ENCODE data around the gene LRRC28. TPM values are rescaled to one million over a fixed set of nuclear protein-coding genes. Genes with fewer than 3 reads are reported as not detected.

LRRC28 gene
- total RNA-seq, 2 donors from 2014 or later: 24.8 to 32.2 TPM

DNA sequence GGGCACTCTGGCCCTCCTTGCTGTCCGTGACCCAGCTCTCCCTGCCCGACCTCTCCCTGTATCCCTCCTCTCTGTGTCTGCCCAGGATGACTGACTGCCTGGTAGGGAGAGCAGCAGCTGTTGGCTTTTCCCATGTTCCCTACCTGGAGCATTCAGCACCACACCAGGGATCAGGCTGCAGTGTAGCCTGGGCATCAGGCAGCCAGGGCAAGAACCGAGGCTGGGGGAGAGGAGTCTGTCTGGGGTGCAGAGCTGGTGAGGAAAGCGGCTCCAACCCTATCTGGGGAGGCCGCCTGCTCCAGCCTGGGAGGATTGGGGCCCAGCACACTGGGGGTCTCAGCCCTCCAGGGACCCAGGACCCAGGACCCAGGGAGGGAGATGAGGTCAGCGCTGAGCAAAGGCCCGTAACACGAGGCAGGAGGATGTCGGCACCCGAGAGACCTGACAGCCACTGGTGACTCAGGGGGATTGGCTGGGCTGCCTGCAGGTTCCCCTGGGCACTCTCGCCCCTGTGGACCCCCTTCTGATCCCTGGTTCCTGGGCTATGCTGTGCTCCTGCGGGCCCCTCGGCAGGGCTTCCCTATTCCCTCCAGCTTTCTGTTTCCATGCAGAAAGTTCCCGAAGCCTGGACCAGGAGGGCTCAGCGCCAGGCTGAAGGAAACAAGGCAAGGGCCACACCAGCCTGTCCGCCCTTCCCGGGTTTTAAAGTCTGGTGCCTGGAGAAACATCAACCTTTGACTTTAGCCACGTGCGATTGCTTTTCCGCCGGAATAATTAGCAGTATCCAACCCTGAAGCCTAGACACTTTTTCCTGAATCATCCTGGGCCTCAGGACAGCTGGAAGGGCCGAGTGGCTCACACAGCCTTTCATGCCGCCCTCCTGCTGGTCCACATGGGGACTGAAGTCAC lies 186.3 kb downstream of the LRRC28 start:
- intact Hi-C loops (cut with DNase I, micrococcal nuclease): no loop called here
- no peak for ATAC-seq
- DNase-seq: peak in 1 of 2 donors; percentile 4

GRCh38 chr15:99438224-99438585 lies 186.9 kb downstream of the LRRC28 start:
- DNase-seq (peak in 1 of 2 donors; percentile 3), ATAC-seq (no peak)
- intact Hi-C loops (cut with DNase I, micrococcal nuclease): no loop called here

- intact Hi-C loops (cut with DNase I, micrococcal nuclease): no loop called here
- ATAC-seq: no peak
- peak in 1 of 2 donors; percentile 4 for DNase-seq
Observed at GRCh38 chr15:99438691-99439523, 187.6 kb downstream of the LRRC28 start.

DNA sequence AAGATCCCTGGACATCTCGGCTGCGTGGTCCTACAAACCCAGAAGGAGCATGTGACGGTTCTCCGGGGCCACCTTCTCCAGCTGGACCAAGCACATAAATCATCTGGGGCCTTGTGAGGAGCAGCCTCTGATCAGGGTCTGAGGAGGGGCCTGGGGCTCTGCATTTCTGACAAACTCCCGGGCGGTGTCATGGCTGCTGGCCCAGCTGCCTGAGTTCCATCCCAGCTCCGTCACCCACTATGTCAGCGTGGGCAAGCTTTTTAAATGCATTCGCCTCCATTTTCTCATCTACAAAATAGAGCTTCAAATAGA lies 188.2 kb downstream of the LRRC28 start:
- intact Hi-C loops (cut with DNase I, micrococcal nuclease): no loop called here
- ATAC-seq: no peak
- peak in 1 of 2 donors; percentile 2 for DNase-seq

DNA sequence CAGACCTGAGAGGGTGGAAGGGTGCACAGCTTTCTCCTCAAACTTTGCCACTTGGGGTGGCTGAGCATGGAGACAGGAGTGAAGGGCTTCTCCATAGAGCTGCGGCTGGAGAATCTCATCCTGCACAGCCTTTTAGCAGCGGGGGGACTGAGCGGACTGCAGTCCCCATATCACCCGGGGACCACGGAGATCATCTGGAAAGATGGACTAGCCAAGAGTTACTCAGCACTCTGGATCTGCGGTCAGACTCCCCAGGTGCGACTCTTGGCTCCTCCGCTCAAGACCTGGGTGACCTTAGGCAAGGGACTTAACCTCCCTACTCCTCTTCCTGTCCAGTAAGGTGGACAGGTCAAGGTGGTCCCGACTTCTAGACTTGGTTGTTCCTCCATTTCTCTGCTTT lies 188.7 kb downstream of the LRRC28 start:
- peak in 1 of 2 donors; percentile 2 for DNase-seq
- no peak for ATAC-seq
- intact Hi-C loops (cut with DNase I, micrococcal nuclease): no loop called here

Other genes with a start within 250 kb of the LRRC28 start
- gene PGPEP1L, start 243.7 kb upstream of the LRRC28 start, total RNA-seq: not detected
- 10 to 100 TPM in 1 of 2 donors, 1 to 10 TPM in 1; 5.2 to 96.5 TPM for gene SYNM, start 146.4 kb upstream of the LRRC28 start, total RNA-seq
- 10 to 100 TPM; 16.0 to 18.6 TPM for gene TTC23, start 1.9 kb upstream of the LRRC28 start, total RNA-seq

All from left colon (tissue), 2 donors.